Measurements from ENCODE around the gene NHERF2. TPM values are rescaled to one million over a fixed set of nuclear protein-coding genes. Genes with fewer than 3 reads are reported as not detected.

Gene NHERF2
- total and polyA plus RNA-seq, 9 of the 15 experiments (the other 6 are each of a cell fraction or from before 2014, with no cell fraction given) = 0.15 to 42.0 (median 12.5) TPM

DNA sequence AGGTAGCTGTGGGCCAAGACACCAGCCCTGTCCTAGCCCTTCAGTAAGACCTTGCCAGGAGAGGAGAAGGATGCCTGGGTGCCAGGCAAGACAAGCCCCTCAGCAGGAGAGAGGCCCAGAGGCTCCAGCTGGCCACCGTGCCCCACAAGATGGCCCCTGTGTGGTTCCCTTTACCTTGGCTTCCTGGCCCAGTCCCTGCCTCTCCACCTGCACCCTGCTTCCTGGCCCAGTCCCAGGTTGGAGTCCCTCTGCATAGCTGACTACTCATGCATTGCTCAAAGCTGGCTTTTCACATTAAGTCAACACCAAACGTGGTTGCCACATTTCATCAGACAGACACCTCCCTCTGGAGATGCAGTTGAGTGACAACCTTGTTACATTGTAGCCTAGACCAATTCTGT, 33.0 kb upstream of the NHERF2 start:
- WGBS (ENCODE audit: insufficient coverage, low coverage, missing lambda C conversion rate) = 10% methylated on average over 2 of the region's 2 CpGs
- Histone ChIP-seq H3K9me3 (replicated peaks; ENCODE audit: control insufficient read depth, insufficient read depth, low read depth, low read length) (no peaks in the 10 kb centered on the region), H3K4me2 (ENCODE audit: insufficient read depth, low read length) (peak overlapping the region; percentile 87), H3K4me1 (replicated peaks in 1 of 2; ENCODE audit: control insufficient read depth in 2 of 2, insufficient read depth in 2 of 2, low read length in 2 of 2) (peaks cover 29 to 59% of the 10 kb centered on the region in 2 experiments), H3K9ac (ENCODE audit: insufficient read depth in 1 of 2, low read depth in 2 of 2, low read length in 2 of 2) (peak overlapping the region; percentile 80 to 96), H2AFZ (ENCODE audit: low read depth, low read length) (no peak overlapping the region), H3K9me1 (ENCODE audit: control insufficient read depth, insufficient read depth, low read length) (no peaks in the 10 kb centered on the region), H3K36me3 (ENCODE audit: control insufficient read depth, insufficient read depth, low read length) (peaks cover 37% of the 10 kb centered on the region; the same call in 2 of the 3 replicates), H3K79me2 (ENCODE audit: control insufficient read depth, insufficient read depth, low read length) (peaks cover 31% of the 10 kb centered on the region), H3K4me3 (peak overlapping the region; percentile 64), H3K27me3 (ENCODE audit: control insufficient read depth in 2 of 2, insufficient read depth in 2 of 2, low read length in 2 of 2) (no peaks in the 10 kb centered on the region), H3K27ac (ENCODE audit: extremely low read depth, low read depth, low read length) (peak overlapping the region; percentile 94; the same call in 2 of the 3 replicates), H4K20me1 (replicated peaks; ENCODE audit: control insufficient read depth, insufficient read depth, low read length) (no peaks in the 10 kb centered on the region; the same call in 1 of the 2 replicates)
- ChIA-PET CTCF (ENCODE audit: low intra/inter-chr PET ratio) (no interaction called here), POLR2A (interaction anchor here (0.6 to 5.5 kb wide), 8 partner anchors 11 to 161 kb away, joined by 3 to 50 read pairs (median 4); partner anchors contain the start of genes RNF151, RPS2 and TRAF7)
- intact Hi-C loops (cut with micrococcal nuclease) (loop anchor here (2.0 kb wide), 1 partner anchor 15 kb away; the partner anchor contains the start of gene ZNF598), in situ Hi-C loops (cut with MboI) (no loop called here)
- ATAC-seq = peak; percentile 5
- FAIRE-seq = no peak
- BruUV-seq (replicated peaks) = TSS peak; percentile 57
- peak in 1 of 4 experiments; percentile 45 for DNase-seq (ENCODE audit: extremely low read depth in 1 of 4, low spot score in 3 of 4)
- TF ChIP-seq NR4A1 (CRISPR knock-in tag; IDR thresholded peaks at IDR 0.05) (no peak), NR4A1 (tag; IDR thresholded peaks at IDR 0.05) (peak; percentile 87), SIRT6 (IDR thresholded peaks at IDR 0.05; ENCODE audit: low read depth, low read length) (no peak), HDAC1 (IDR thresholded peaks at IDR 0.05) (no peak), ZNF589 (CRISPR knock-in tag; IDR thresholded peaks at IDR 0.05; ENCODE audit: low read depth) (no peak), JUNB (CRISPR knock-in tag; conservative IDR thresholded peaks at IDR 0.05) (no peak), RFX7 (CRISPR knock-in tag; IDR thresholded peaks at IDR 0.05) (no peak), CBFA2T3 (IDR thresholded peaks at IDR 0.05) (no peak), ZNF780A (CRISPR knock-in tag; IDR thresholded peaks at IDR 0.05) (no peak), ZNF75A (CRISPR knock-in tag; IDR thresholded peaks at IDR 0.05) (no peak), MECOM (CRISPR knock-in tag; IDR thresholded peaks at IDR 0.05) (peak; percentile 73; the same call in 1 of the 2 replicates), NONO (IDR thresholded peaks at IDR 0.05; ENCODE audit: low read depth in 2 of 2, low read length in 1 of 2) (no peak), RBM34 (IDR thresholded peaks at IDR 0.05; ENCODE audit: borderline replicate concordance, insufficient read depth, low read length) (no peak), ZNF140 (CRISPR knock-in tag; IDR thresholded peaks at IDR 0.05) (no peak)
- TF ChIP-seq, protein P1, sequence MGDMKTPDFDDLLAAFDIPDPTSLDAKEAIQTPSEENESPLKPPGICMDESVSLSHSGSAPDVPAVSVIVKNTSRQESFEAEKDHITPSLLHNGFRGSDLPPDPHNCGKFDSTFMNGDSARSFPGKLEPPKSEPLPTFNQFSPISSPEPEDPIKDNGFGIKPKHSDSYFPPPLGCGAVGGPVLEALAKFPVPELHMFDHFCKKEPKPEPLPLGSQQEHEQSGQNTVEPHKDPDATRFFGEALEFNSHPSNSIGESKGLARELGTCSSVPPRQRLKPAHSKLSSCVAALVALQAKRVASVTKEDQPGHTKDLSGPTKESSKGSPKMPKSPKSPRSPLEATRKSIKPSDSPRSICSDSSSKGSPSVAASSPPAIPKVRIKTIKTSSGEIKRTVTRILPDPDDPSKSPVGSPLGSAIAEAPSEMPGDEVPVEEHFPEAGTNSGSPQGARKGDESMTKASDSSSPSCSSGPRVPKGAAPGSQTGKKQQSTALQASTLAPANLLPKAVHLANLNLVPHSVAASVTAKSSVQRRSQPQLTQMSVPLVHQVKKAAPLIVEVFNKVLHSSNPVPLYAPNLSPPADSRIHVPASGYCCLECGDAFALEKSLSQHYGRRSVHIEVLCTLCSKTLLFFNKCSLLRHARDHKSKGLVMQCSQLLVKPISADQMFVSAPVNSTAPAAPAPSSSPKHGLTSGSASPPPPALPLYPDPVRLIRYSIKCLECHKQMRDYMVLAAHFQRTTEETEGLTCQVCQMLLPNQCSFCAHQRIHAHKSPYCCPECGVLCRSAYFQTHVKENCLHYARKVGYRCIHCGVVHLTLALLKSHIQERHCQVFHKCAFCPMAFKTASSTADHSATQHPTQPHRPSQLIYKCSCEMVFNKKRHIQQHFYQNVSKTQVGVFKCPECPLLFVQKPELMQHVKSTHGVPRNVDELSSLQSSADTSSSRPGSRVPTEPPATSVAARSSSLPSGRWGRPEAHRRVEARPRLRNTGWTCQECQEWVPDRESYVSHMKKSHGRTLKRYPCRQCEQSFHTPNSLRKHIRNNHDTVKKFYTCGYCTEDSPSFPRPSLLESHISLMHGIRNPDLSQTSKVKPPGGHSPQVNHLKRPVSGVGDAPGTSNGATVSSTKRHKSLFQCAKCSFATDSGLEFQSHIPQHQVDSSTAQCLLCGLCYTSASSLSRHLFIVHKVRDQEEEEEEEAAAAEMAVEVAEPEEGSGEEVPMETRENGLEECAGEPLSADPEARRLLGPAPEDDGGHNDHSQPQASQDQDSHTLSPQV (IDR thresholded peaks at IDR 0.05) = peak; percentile 93
- TF ChIP-seq, protein P2, sequence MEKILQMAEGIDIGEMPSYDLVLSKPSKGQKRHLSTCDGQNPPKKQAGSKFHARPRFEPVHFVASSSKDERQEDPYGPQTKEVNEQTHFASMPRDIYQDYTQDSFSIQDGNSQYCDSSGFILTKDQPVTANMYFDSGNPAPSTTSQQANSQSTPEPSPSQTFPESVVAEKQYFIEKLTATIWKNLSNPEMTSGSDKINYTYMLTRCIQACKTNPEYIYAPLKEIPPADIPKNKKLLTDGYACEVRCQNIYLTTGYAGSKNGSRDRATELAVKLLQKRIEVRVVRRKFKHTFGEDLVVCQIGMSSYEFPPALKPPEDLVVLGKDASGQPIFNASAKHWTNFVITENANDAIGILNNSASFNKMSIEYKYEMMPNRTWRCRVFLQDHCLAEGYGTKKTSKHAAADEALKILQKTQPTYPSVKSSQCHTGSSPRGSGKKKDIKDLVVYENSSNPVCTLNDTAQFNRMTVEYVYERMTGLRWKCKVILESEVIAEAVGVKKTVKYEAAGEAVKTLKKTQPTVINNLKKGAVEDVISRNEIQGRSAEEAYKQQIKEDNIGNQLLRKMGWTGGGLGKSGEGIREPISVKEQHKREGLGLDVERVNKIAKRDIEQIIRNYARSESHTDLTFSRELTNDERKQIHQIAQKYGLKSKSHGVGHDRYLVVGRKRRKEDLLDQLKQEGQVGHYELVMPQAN (IDR thresholded peaks at IDR 0.05; ENCODE audit: borderline replicate concordance) = no peak
- TF ChIP-seq, protein P3, sequence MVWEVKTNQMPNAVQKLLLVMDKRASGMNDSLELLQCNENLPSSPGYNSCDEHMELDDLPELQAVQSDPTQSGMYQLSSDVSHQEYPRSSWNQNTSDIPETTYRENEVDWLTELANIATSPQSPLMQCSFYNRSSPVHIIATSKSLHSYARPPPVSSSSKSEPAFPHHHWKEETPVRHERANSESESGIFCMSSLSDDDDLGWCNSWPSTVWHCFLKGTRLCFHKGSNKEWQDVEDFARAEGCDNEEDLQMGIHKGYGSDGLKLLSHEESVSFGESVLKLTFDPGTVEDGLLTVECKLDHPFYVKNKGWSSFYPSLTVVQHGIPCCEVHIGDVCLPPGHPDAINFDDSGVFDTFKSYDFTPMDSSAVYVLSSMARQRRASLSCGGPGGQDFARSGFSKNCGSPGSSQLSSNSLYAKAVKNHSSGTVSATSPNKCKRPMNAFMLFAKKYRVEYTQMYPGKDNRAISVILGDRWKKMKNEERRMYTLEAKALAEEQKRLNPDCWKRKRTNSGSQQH (CRISPR knock-in tag; IDR thresholded peaks at IDR 0.05) = no peak

Data from K562 (cell line).